OCI-LY3 (cell line): ENCODE data around the gene KCTD17.

Source experiments
- H2AFZ ChIP-seq: fragments of 200-600, 300-600 bp; shearing (Covaris generic); 2 replicates; pipeline ENCODE4 v1.6.0; 2014; ENCODE audit warnings: antibody characterized with exemption, low read depth, low read length
- H3K27ac ChIP-seq: fragments of 200-600, 300-600 bp; sonication (generic); 2 replicates; pipeline ENCODE4 v1.5.1; 2014; ENCODE audit warnings: mild to moderate bottlenecking, low read length, moderate library complexity, mixed read lengths
- H3K27me3 ChIP-seq: fragments of 200-600, 300-600 bp; sonication (generic); 2 replicates; pipeline ENCODE4 v1.6.1; 2014; ENCODE audit warnings: low read depth, low read length, mixed read lengths
- H3K36me3 ChIP-seq: fragments of 200-600, 300-600 bp; sonication (generic); replicated peaks from 2 replicates; pipeline ENCODE3; 2014; ENCODE audit warnings: low read depth, low read length, mixed read lengths
- H3K4me1 ChIP-seq: fragments of 300-600, 200-600 bp; sonication (generic); 2 replicates; pipeline ENCODE4 v1.6.1; 2014; ENCODE audit warnings: low read length, mixed read lengths
- H3K4me2 ChIP-seq: fragments of 200-600, 300-600 bp; sonication (generic); 2 replicates; pipeline ENCODE4 v1.6.1; 2014; ENCODE audit warnings: low read length, mixed read lengths
- H3K4me3 ChIP-seq: fragments of 300-600, 200-600 bp; sonication (generic); 2 replicates; pipeline ENCODE4 v1.5.1; 2014; ENCODE audit warnings: antibody characterized with exemption, mild to moderate bottlenecking, low read length, moderate library complexity
- H3K79me2 ChIP-seq: fragments of 300-600, 200-600 bp; shearing (Covaris generic); 2 replicates; pipeline ENCODE4 v1.6.1; 2014; ENCODE audit warnings: mild to moderate bottlenecking, low read length, mixed read lengths
- H3K9ac ChIP-seq: fragments of 300-600, 200-600 bp; shearing (Covaris generic); 2 replicates; pipeline ENCODE4 v1.6.0; 2014; ENCODE audit warnings: mild to moderate bottlenecking, low read length, moderate library complexity
- H3K9me3 ChIP-seq: fragments of 200-600, 300-600 bp; shearing (Covaris generic); 2 replicates; pipeline ENCODE4 v1.6.1; 2014; ENCODE audit warnings: low read length, mixed read lengths; ENCODE audit not compliant: insufficient read depth
- H4K20me1 ChIP-seq: fragments of 200-600, 300-600 bp; sonication (generic); 2 replicates; pipeline ENCODE4 v1.6.1; 2016; ENCODE audit warnings: low read length, mixed read lengths; ENCODE audit not compliant: insufficient read depth
- CTCF ChIP-seq: fragments of 200-600, 300-600 bp; sonication (generic); IDR thresholded peaks from 2 replicates; pipeline ENCODE4 v1.5.1; 2014; ENCODE audit warnings: antibody characterized with exemption, low read length, low read depth
- EZH2phosphoT487 ChIP-seq: fragments of 200-600 bp; shearing (Covaris generic); IDR thresholded peaks from 2 replicates; pipeline ENCODE4 v1.6.1; 2018; ENCODE audit warnings: antibody characterized with exemption, mixed run types, low read depth

KCTD17 gene

GRCh38 chr22:37098976-37099591 lies 47.5 kb downstream of the KCTD17 start:
- H3K4me2 ChIP-seq, result peak overlapping the region; percentile 32
- no peaks in the 10 kb centered on the region for H3K79me2 ChIP-seq
- no peaks in the 10 kb centered on the region for H4K20me1 ChIP-seq
- H3K9me3 ChIP-seq, result no peaks in the 10 kb centered on the region
- H3K27me3 ChIP-seq, result no peaks in the 10 kb centered on the region
- H2AFZ ChIP-seq, result no peak overlapping the region
- TF ChIP-seq CTCF (peak; percentile 67), EZH2phosphoT487 (no peak)
- no peak overlapping the region for H3K27ac ChIP-seq
- H3K4me1 ChIP-seq, result peaks cover 57% of the 10 kb centered on the region
- peaks cover 5% of the 10 kb centered on the region for H3K36me3 ChIP-seq
- H3K4me3 ChIP-seq, result no peak overlapping the region
- H3K9ac ChIP-seq, result 0 out of 2 replicates have a peak overlapping the region, but pooled peaks have one; percentile 5

DNA sequence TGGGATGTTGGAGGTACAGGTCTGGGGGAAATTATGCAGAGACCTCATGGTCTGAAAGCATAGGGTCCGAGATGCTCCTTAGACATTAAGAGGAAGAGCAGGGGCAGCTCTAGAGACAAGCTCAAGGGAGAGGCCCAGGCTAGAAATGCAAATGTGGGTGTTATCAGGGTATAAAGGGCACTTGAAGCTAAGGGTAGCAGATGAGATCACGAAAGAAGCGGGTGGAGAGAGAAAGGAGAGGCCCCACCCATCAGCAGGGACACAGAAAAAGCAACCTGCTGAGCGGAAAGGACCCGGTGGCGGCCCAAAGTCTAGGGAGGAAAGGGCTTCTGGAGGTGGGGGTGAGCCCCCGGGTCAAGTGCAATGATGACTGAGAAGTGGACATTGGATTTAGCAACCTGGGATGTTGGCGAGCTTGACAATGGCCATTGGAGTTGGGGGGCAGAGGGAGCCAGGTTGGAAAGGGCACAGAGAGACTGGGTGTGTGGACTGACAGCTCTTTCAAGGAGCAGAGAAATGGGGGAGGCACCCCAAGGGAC lies 49.1 kb downstream of the KCTD17 start:
- H3K4me1 ChIP-seq, result peaks cover 72% of the 10 kb centered on the region
- H3K9ac ChIP-seq, result peak overlapping the region; percentile 53
- TF ChIP-seq CTCF, result no peak
- TF ChIP-seq EZH2phosphoT487, result no peak
- H3K36me3 ChIP-seq, result no peaks in the 10 kb centered on the region
- H2AFZ ChIP-seq, result 0 out of 2 replicates have a peak overlapping the region, but pooled peaks have one; percentile 36
- no peaks in the 10 kb centered on the region for H4K20me1 ChIP-seq
- no peaks in the 10 kb centered on the region for H3K9me3 ChIP-seq
- H3K27ac ChIP-seq, result peak overlapping the region; percentile 29
- H3K4me3 ChIP-seq, result peak overlapping the region; percentile 63
- H3K27me3 ChIP-seq, result peaks cover 8% of the 10 kb centered on the region; the same call in 1 of the 2 replicates
- no peaks in the 10 kb centered on the region for H3K79me2 ChIP-seq
- peak overlapping the region; percentile 71 for H3K4me2 ChIP-seq

DNA sequence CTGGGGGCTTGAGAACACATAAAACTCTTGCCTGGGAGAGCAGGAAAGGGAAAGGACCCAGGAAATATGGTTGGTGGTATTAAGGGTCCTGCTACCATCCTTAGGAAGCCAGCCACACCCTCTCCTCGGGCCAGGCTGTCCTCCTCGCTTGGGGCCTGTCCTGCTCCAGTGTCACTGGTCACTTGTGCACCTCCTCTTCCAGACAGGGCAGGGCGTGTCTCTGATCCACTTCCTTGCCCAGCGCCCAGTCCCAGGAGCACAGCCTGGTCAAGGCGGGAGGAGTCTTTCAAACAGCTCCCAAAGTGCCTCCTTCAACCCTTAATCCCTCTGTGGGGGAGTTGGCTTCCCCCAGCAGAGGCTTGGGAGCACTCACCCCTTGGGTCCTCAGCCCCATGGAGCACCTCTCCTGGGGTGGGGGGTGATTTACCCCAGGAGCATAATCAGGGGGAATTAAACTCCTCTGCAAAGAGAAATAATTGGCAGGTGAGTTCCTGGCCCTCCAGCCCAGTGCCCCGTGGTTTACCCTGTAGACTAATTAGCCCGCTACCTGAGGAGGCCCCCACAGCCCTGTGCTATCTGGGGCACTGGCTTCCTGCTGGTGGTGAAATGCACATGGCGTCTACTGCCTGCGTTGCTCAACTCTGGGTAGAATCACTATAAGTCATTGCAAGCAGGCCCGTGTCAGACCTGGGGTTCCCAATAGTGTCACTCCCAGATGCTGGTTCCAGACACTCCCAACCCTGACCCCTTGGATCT lies 49.9 kb downstream of the KCTD17 start:
- H3K4me1 ChIP-seq, result peaks cover 72% of the 10 kb centered on the region
- H3K4me3 ChIP-seq, result peak overlapping the region; percentile 63
- H3K9me3 ChIP-seq, result no peaks in the 10 kb centered on the region
- peaks cover 14% of the 10 kb centered on the region; the same call in 1 of the 2 replicates for H3K27me3 ChIP-seq
- H2AFZ ChIP-seq, result no peak overlapping the region
- no peaks in the 10 kb centered on the region for H4K20me1 ChIP-seq
- no peak for TF ChIP-seq CTCF
- 0 out of 2 replicates have a peak overlapping the region, but pooled peaks have one; percentile 15 for H3K27ac ChIP-seq
- H3K4me2 ChIP-seq, result peak overlapping the region; percentile 71
- no peaks in the 10 kb centered on the region for H3K36me3 ChIP-seq
- peak overlapping the region; percentile 53; the same call in 1 of the 2 replicates for H3K9ac ChIP-seq
- no peaks in the 10 kb centered on the region for H3K79me2 ChIP-seq

- Histone ChIP-seq H3K9me3 (no peaks in the 10 kb centered on the region), H2AFZ (no peak overlapping the region), H3K36me3 (no peaks in the 10 kb centered on the region), H3K4me2 (peak overlapping the region; percentile 83), H4K20me1 (no peaks in the 10 kb centered on the region), H3K27me3 (peaks cover 16% of the 10 kb centered on the region; the same call in 1 of the 2 replicates), H3K4me1 (peaks cover 72% of the 10 kb centered on the region), H3K27ac (peak overlapping the region; percentile 44), H3K79me2 (no peaks in the 10 kb centered on the region), H3K4me3 (peak overlapping the region; percentile 63), H3K9ac (peak overlapping the region; percentile 40; the same call in 1 of the 2 replicates)
- no peak for TF ChIP-seq CTCF
- TF ChIP-seq EZH2phosphoT487, result no peak
Measured at GRCh38 chr22:37103151-37103550, 51.6 kb downstream of the KCTD17 start.
